NCI-H1930 (cell line): ENCODE results near the gene ELOVL6.
"Not testable (repeated sequence)": the region's sequence is repeated elsewhere in the genome, so short reads cannot be mapped to it uniquely, and the experiment has no call there.

Experiments used
- DNase-seq, 2 experiments: peaks; one replicate each; lab custom pipeline; 2025; lab: John Stamatoyannopoulos, UW

ELOVL6 gene

GRCh38 chr4:110075083-110075738 is 123.2 kb downstream of the ELOVL6 start:
- DNase-seq: no peak

- no peak for DNase-seq
Observed at GRCh38 chr4:110074570-110074969, 123.8 kb downstream of the ELOVL6 start.

- no peak for DNase-seq
Observed at GRCh38 chr4:110073053-110073845, 125.2 kb downstream of the ELOVL6 start.

GRCh38 chr4:110071466-110071865 is 126.9 kb downstream of the ELOVL6 start:
- DNase-seq: no peak

- no peak for DNase-seq
Observed at GRCh38 chr4:110068248-110068647, 130.2 kb downstream of the ELOVL6 start.

GRCh38 chr4:110064934-110065333 is 133.5 kb downstream of the ELOVL6 start:
- no peak for DNase-seq

GRCh38 chr4:110064295-110064694 is 134.1 kb downstream of the ELOVL6 start:
- DNase-seq: no peak

GRCh38 chr4:110062166-110062565 is 136.2 kb downstream of the ELOVL6 start:
- no peak for DNase-seq

- DNase-seq: no peak
Observed at GRCh38 chr4:110061076-110061475, 137.3 kb downstream of the ELOVL6 start.

GRCh38 chr4:110059556-110060191 is 138.7 kb downstream of the ELOVL6 start:
- no peak for DNase-seq

- DNase-seq: no peak
Observed at GRCh38 chr4:110058677-110059076, 139.7 kb downstream of the ELOVL6 start.

- no peak for DNase-seq
Observed at GRCh38 chr4:110055158-110055768, 143.2 kb downstream of the ELOVL6 start.

GRCh38 chr4:110049951-110050925 is 148.2 kb downstream of the ELOVL6 start:
- DNase-seq: peak in 1 of 2 experiments; percentile 6

- no peak for DNase-seq
Observed at GRCh38 chr4:110046588-110047049, 151.8 kb downstream of the ELOVL6 start.

- no peak for DNase-seq
Observed at GRCh38 chr4:110042545-110043517, 155.6 kb downstream of the ELOVL6 start.

- no peak for DNase-seq
Observed at GRCh38 chr4:110041735-110042134, 156.7 kb downstream of the ELOVL6 start.

GRCh38 chr4:110039164-110039563 is 159.3 kb downstream of the ELOVL6 start:
- not testable (repeated sequence) for DNase-seq

GRCh38 chr4:110034026-110034393 is 164.4 kb downstream of the ELOVL6 start:
- no peak for DNase-seq

GRCh38 chr4:110033355-110034025 is 164.9 kb downstream of the ELOVL6 start:
- no peak for DNase-seq
